Spinal cord (tissue), 10 donors: ENCODE results near the gene CHM. TPM values are rescaled to one million over a fixed set of nuclear protein-coding genes. Genes with fewer than 3 reads are reported as not detected.
"Not testable (repeated sequence)": the region's sequence is repeated elsewhere in the genome, so short reads cannot be mapped to it uniquely, and the experiment has no call there.

ENCODE experiments used
- DNase-seq, 6 donors: peaks; one replicate each; pipeline versions ENCODE4 v3.0.0 to v3.0.0-alpha.2; 2013 to 2015; ENCODE audit warnings: low spot score in 6 of 6, low read depth in 4 of 6
- H3K27ac ChIP-seq: one replicate; pipeline ENCODE4 v1.5.1; 2013; ENCODE audit warnings: low read depth, low read length, control low read depth
- H3K27me3 ChIP-seq: one replicate; pipeline ENCODE4 v1.6.1; 2013; ENCODE audit warnings: low read length; ENCODE audit not compliant: control insufficient read depth, insufficient read depth
- H3K36me3 ChIP-seq: one replicate; pipeline ENCODE4 v1.6.1; 2013; ENCODE audit warnings: low read length; ENCODE audit not compliant: control insufficient read depth, insufficient read depth
- H3K4me1 ChIP-seq: one replicate; pipeline ENCODE4 v1.6.1; 2013; ENCODE audit warnings: low read length; ENCODE audit not compliant: control insufficient read depth, insufficient read depth
- H3K4me3 ChIP-seq: one replicate; pipeline ENCODE4 v1.5.1; 2013; ENCODE audit warnings: low read depth, low read length, control low read depth
- H3K9me3 ChIP-seq: one replicate; pipeline ENCODE4 v1.6.1; 2013; ENCODE audit warnings: low read length; ENCODE audit not compliant: control insufficient read depth, insufficient read depth
- WGBS: methylation state at CpG from one replicate; pipeline ENCODE4 v1.1.5; 2013; ENCODE audit warnings: missing lambda C conversion rate; ENCODE audit not compliant: insufficient coverage; 5-methylcytosine and 5-hydroxymethylcytosine counted together
- polyA plus RNA-seq, 2 donors: library from polyadenylated mRNA; unstranded; fragments of 120-200 nt; gene quantifications; one replicate each; pipeline ENCODE4 v1.2.1, GENCODE V29; 2013; ENCODE audit not compliant: insufficient read length in 2 of 2
- total RNA-seq, 2 donors: library from RNA; depleted of rRNA in 1 of 2; stranded (reverse); fragments of 120-200 nt in 1 of 2; fragments of >200 nt in 1 of 2; gene quantifications; one replicate each; pipeline versions ENCODE4 v1.2.3 to v1.2.4, GENCODE V29; 2013 to 2014
- donor health status: healthy.

CHM gene
- total and polyA plus RNA-seq, 4 donors, result 20.2 to 38.4 (median 22.9) TPM

DNA sequence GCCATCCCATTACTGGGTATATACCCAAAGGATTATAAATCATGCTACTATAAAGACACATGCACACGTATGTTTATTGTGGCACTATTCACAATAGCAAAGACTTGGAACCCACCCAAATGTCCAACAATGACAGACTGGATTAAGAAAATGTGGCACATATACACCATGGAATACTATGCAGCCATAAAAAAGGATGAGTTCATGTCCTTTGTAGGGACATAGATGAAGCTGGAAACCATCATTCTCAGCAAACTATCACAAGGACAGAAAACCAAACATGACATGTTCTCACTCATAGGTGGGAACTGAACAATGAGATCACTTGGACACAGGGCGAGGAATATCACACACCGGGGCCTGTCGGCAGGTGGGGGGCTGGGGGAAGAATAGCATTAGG lies 39.5 kb downstream of the CHM start:
- not testable (repeated sequence) for H3K36me3 ChIP-seq, H3K27ac ChIP-seq, H3K27me3 ChIP-seq, H3K4me1 ChIP-seq, H3K4me3 ChIP-seq, H3K9me3 ChIP-seq, DNase-seq
- WGBS, result 90% methylated on average over 3 of the region's 4 CpGs

DNA sequence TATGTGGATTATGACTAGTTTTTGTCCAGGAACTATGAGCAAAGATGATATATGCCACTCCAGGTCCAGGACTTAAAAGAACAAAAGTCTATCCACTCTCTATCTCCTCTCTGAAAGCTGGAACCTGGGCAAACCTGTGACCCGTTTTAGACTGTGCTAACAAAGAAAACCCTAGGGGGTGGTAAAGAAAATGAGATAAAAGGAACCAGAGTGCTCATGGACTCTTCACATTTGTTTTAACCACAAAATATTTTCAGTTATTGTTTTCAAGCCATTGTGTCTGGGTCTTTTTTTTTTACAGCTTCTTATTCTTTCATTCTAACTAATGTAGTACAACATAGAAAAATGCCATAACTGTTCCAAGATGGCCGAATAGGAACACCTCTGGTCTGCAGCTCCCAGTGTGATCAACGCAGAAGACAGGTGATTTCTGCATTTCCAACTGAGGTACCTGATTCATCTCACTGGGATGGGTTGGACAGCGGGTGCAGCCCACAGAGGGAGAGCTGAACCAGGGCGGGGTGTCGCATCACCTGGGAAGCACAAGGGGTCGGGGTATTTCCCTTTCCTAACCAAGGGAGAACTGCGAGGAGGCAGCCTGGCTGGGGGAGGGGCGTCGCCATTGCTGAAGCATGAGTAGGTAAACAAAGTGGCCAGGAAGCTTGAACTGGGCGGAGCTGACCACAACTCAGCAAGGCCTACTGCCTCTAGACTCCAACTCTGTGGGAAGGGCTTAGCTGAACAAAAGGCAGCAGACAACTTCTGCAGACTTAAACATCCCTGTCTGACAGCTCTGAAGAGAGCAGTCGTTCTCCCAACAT lies 45.1 kb downstream of the CHM start:
- 68% methylated on average over 7 of the region's 12 CpGs for WGBS
- H3K4me3 ChIP-seq, result no peak overlapping the region
- H3K9me3 ChIP-seq, result no peaks in the 10 kb centered on the region
- DNase-seq, result no peak
- H3K27ac ChIP-seq, result no peak overlapping the region
- no peaks in the 10 kb centered on the region for H3K36me3 ChIP-seq
- H3K27me3 ChIP-seq, result no peaks in the 10 kb centered on the region
- no peaks in the 10 kb centered on the region for H3K4me1 ChIP-seq

DNA sequence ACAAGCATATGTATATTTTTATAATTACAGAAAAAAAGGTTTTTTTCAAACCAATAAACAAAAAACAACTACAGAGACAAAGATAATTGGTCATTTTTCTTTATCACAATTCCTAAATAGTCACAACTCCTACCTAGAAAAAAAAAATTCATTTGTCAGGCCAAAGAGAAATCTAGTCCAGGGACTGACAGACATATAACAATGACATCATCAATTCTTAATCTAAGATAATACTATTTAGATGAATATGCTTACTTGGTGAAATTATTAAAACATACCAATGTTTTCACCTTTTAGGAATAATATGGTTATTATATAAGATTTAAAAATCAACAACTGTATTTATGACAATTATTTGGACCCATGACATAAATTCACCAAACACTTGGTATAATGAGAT lies 48.4 kb downstream of the CHM start:
- Histone ChIP-seq H3K4me3 (no peak overlapping the region), H3K36me3 (no peaks in the 10 kb centered on the region), H3K9me3 (no peaks in the 10 kb centered on the region), H3K27me3 (no peaks in the 10 kb centered on the region), H3K4me1 (no peaks in the 10 kb centered on the region), H3K27ac (no peak overlapping the region)
- DNase-seq, result no peak

DNA sequence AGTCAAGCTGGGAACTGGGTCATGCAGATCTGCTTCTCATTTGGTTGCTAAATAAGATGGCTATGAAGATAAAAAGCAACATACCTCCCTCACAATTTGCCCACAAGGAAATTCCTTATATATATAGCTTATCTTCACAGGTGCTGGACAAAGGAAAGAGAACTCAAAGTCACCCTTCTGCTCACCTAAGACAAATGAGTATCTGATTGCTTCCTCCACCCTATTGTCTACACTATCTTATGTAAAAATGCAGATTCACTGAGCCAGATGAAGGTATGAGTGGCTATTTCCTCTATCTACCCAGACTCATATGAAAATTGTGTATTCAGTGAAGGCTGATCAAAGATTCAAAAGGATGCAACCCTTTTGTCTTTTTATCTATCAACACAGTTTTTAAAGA lies 50.8 kb downstream of the CHM start:
- Histone ChIP-seq H3K9me3 (no peaks in the 10 kb centered on the region), H3K36me3 (no peaks in the 10 kb centered on the region), H3K27ac (no peak overlapping the region), H3K4me3 (no peak overlapping the region), H3K27me3 (no peaks in the 10 kb centered on the region), H3K4me1 (no peaks in the 10 kb centered on the region)
- no peak for DNase-seq

DNA sequence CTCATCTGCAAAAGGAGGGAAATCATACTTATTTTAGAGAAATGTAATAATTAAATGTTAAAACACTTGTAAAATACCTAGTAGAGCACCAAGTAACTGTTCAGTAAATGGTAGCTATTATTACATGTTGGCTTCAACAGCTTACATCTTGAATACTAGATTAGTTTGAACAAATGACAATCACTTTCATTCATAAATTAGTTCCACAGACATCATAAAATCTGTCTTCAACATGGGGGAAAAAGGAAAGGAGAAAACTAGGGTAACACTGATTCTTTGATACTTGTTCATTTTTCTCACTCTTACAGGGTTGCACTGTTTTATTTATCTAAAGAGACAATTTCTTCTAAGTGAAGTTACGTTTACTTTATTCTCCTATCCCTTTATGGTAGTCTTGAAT lies 51.7 kb downstream of the CHM start:
- Histone ChIP-seq H3K4me1 (no peaks in the 10 kb centered on the region), H3K4me3 (no peak overlapping the region), H3K36me3 (no peaks in the 10 kb centered on the region), H3K27me3 (no peaks in the 10 kb centered on the region), H3K27ac (no peak overlapping the region), H3K9me3 (no peaks in the 10 kb centered on the region)
- DNase-seq, result no peak
- no CpG with 5 or more reads among the region's 1 CpG for WGBS

DNA sequence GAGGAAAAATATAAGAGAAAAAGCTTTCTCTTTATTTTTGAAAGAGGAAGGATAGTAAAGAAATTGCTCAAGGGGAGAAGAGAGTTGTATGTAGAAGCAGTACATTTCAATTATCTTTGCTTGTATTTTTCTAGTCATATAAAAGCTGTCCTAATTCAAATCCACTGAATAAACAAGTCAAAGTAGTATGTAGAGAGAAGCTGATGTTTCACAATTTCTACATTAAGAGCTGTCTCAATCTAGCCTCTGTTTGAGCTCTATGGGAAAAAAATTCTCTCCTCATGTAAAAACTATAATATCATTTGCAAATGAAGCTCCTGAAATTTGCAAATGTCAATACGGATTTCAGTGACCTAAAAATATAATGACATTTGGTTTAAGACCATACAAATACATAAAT lies 52.6 kb downstream of the CHM start:
- H3K4me3 ChIP-seq, result no peak overlapping the region
- WGBS, result no CpG with 5 or more reads among the region's 1 CpG
- H3K36me3 ChIP-seq, result no peaks in the 10 kb centered on the region
- peaks cover 2% of the 10 kb centered on the region for H3K9me3 ChIP-seq
- no peaks in the 10 kb centered on the region for H3K4me1 ChIP-seq
- no peak for DNase-seq
- no peaks in the 10 kb centered on the region for H3K27me3 ChIP-seq
- no peak overlapping the region for H3K27ac ChIP-seq

DNA sequence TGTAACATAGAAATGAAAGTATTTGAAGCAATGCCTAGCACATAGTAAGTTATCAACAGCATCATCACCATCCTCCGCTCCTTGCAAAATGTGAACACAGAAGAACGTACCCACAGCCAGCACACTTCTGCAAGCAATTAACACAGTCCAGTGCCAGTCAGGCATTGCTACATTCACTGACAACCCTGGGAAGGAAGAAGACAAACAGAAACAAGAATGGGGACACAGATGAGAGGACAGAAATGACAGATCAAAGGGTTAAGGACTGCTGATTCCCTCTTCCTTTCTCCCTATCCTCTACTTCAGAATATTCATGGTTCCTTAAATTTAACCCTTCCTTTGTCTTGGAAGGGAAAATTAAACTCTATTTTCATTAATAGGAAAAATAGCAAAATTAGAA lies 53.1 kb downstream of the CHM start:
- H3K27ac ChIP-seq, result no peak overlapping the region

DNA sequence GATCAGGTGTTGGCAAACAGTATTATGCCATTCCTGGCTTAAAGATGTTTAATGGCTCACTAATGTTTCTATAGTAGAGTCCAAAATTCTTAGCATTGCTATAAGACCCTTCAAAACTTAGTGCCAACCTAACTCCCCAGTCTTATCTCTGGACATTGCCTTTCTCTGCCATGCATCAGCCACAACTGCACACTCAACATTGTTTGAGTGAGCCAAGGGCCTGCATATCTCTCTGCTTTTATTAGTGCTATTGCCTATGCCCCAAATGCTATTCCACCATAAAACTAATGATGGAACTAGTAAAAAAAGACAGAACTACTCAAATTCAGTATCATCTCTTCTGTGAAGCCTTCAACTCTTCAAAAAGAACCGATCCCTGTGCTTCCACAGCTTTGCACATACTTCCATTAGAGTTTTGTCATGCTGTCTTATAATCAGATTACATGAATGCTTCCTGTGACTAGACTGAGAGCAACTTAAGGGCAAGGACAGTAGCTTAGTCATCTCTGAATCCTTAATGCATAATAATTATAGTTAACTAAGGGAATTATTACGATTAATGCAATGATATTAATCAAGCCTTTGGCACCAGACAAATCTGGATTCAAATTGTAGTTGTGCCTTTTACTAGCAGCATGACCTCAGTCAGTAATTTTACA lies 53.7 kb downstream of the CHM start:
- no peaks in the 10 kb centered on the region for H3K36me3 ChIP-seq
- no peak overlapping the region for H3K27ac ChIP-seq
- WGBS, result no CpG with 5 or more reads among the region's 2 CpGs

More for the DNA sequence above, 53.1 kb downstream of the CHM start:
- no peak for DNase-seq
- WGBS, result 39% methylated on average over 2 of the region's 2 CpGs
- H3K9me3 ChIP-seq, result peaks cover 2% of the 10 kb centered on the region
- H3K4me3 ChIP-seq, result no peak overlapping the region
- H3K4me1 ChIP-seq, result no peaks in the 10 kb centered on the region
- H3K27me3 ChIP-seq, result no peaks in the 10 kb centered on the region
- H3K36me3 ChIP-seq, result no peaks in the 10 kb centered on the region

DNA sequence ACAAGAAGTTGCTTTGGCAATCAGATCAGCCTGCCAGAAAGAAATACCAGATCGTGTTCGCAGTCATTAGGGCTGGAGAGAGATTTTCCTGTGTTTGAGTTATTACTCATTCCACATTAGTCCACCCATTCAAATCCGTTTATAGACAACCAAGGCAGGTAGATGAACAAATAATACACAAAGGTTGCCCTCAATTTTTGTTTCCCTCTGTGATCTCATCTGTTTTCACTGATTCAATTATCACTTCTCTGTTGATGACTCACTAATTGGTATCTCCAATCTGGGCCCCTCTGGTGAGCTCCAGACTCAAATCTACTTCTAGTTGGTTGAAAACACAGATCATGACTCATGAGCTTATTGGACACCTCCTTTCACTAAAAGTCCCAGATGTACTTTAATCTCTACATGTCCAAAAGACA lies 54.5 kb downstream of the CHM start:
- Histone ChIP-seq H3K9me3 (peaks cover 2% of the 10 kb centered on the region), H3K36me3 (no peaks in the 10 kb centered on the region), H3K27me3 (no peaks in the 10 kb centered on the region), H3K4me3 (no peak overlapping the region), H3K27ac (no peak overlapping the region), H3K4me1 (no peaks in the 10 kb centered on the region)
- DNase-seq, result no peak
- 33% methylated on average over 1 of the region's 3 CpGs for WGBS

More for the DNA sequence above, 53.7 kb downstream of the CHM start:
- Histone ChIP-seq H3K4me1 (no peaks in the 10 kb centered on the region), H3K9me3 (peaks cover 2% of the 10 kb centered on the region), H3K4me3 (no peak overlapping the region), H3K27me3 (no peaks in the 10 kb centered on the region)
- DNase-seq, result no peak

DNA sequence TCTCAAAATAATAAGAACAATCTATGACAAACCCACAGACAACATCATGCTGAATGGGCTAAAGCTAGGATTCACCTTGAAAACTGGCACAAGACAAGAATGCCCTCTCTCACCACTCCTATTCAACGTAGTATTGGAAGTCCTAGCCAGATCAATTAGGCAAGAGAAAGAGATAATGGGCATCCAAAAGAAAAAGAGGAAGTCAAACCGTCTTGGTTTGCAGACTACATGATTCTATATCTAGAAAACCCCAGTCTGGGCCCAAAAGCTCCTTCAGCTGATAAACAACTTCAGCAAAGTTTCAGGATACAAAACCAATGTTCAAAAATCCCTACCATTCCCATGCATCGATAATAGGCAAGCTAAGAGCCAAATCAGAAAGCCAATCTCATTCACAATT lies 59.0 kb downstream of the CHM start:
- Histone ChIP-seq H3K27me3 (no peaks in the 10 kb centered on the region), H3K9me3 (peaks cover 4% of the 10 kb centered on the region), H3K36me3 (no peaks in the 10 kb centered on the region), H3K4me1 (no peaks in the 10 kb centered on the region), H3K27ac (no peak overlapping the region), H3K4me3 (no peak overlapping the region)
- DNase-seq, result no peak
- WGBS, result 71% methylated on average over 1 of the region's 3 CpGs
